WTC11 (cell line): ENCODE results near the gene WNT16.
"Not testable (repeated sequence)": the region's sequence is repeated elsewhere in the genome, so short reads cannot be mapped to it uniquely, and the experiment has no call there.

Source experiments
- CTCF ChIP-seq: fragments of 200-600 bp; IDR thresholded peaks from 2 replicates; pipeline ENCODE4 v1.8.0; 2022; ENCODE audit warnings: antibody characterized with exemption
- ELF4 ChIP-seq: sonication (generic); formaldehyde crosslinking; IDR thresholded peaks from 2 replicates; pipeline ENCODE4 v1.8.1; 2022; ENCODE audit warnings: low read depth, mild to moderate bottlenecking, moderate library complexity, missing genetic modification reagents
- FOXJ3 ChIP-seq: sonication (generic); formaldehyde crosslinking; IDR thresholded peaks from 2 replicates; pipeline ENCODE4 v1.9.0; 2021; ENCODE audit warnings: missing genetic modification reagents, mild to moderate bottlenecking, borderline replicate concordance
- IRF2 ChIP-seq: sonication (generic); formaldehyde crosslinking; IDR thresholded peaks from 2 replicates; pipeline ENCODE4 v1.8.0; 2022; ENCODE audit warnings: low read depth, missing genetic modification reagents, borderline replicate concordance
- NFYB ChIP-seq: sonication (generic); formaldehyde crosslinking; conservative IDR thresholded peaks from 2 replicates; pipeline ENCODE4 v1.8.0; 2022; ENCODE audit warnings: low read depth, missing genetic modification reagents
- NR1H2 ChIP-seq: sonication (generic); formaldehyde crosslinking; IDR thresholded peaks from 2 replicates; pipeline ENCODE4 v1.9.0; 2021; ENCODE audit warnings: mild to moderate bottlenecking, moderate library complexity, missing genetic modification reagents
- RELA ChIP-seq: sonication (generic); formaldehyde crosslinking; IDR thresholded peaks from 2 replicates; pipeline ENCODE4 v1.8.1; 2022; ENCODE audit warnings: missing genetic modification reagents, mild to moderate bottlenecking, borderline replicate concordance
- SMAD3 ChIP-seq: sonication (generic); formaldehyde crosslinking; IDR thresholded peaks from 2 replicates; pipeline ENCODE4 v1.8.0; 2022; ENCODE audit warnings: missing genetic modification reagents, mild to moderate bottlenecking, borderline replicate concordance
- SP1 ChIP-seq: sonication (generic); formaldehyde crosslinking; conservative IDR thresholded peaks from 2 replicates; pipeline ENCODE4 v1.8.1; 2022; ENCODE audit warnings: missing genetic modification reagents
- TP53 ChIP-seq: sonication (generic); formaldehyde crosslinking; IDR thresholded peaks from 2 replicates; pipeline ENCODE4 v1.8.1; 2023; ENCODE audit warnings: mild to moderate bottlenecking, missing genetic modification reagents
- USF1 ChIP-seq: sonication (generic); formaldehyde crosslinking; IDR thresholded peaks from 2 replicates; pipeline ENCODE4 v1.8.0; 2022; ENCODE audit warnings: mild to moderate bottlenecking, missing genetic modification reagents
- USF2 ChIP-seq: sonication (generic); formaldehyde crosslinking; IDR thresholded peaks from 2 replicates; pipeline ENCODE4 v1.8.1; 2023; ENCODE audit warnings: mild to moderate bottlenecking, missing genetic modification reagents, moderate library complexity
- ZSCAN18 ChIP-seq: fragments of 250-450 bp; sonication (Bioruptor Pico); IDR thresholded peaks from 2 replicates; pipeline ENCODE4 v2.1.2; 2022; ENCODE audit warnings: mild to moderate bottlenecking, moderate library complexity

- TF ChIP-seq CTCF; TP53 (CRISPR knock-in tag); ELF4 (CRISPR knock-in tag); SP1 (CRISPR knock-in tag); NR1H2 (CRISPR knock-in tag); ZSCAN18 (CRISPR knock-in tag); NFYB (CRISPR knock-in tag); SMAD3 (CRISPR knock-in tag); RELA (CRISPR knock-in tag); USF2; IRF2; FOXJ3 (CRISPR knock-in tag); USF1: not testable (repeated sequence)
These were observed 13.6 kb upstream of the WNT16 start for GRCh38 chr7:121315170-121315569.
